ENCODE data around the gene SEMA3D.

DNA sequence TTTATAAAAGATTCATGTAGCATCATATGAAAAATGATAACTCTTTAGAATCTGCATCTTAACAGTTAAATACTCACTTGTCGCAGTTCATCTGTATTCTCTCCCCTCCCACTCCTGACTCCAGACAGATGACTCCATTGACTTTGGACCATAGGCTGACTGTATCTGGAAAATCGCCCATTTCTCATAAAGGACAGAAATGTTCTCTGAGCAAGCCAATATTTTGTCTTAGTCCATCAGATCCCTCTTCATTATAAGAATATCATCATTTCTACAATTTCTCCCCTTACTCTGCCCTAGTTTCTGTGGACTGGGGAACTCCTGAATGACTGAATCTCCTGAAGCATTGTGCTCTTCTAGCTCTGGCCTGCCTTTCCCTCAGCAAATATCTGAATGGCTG lies 125.4 kb downstream of the SEMA3D start:
- no peak for TF ChIP-seq EZH2phosphoT487 (IDR thresholded peaks at IDR 0.05; ENCODE audit: unreplicated experiment)
- TF ChIP-seq POLR2AphosphoS5 (IDR thresholded peaks at IDR 0.05; ENCODE audit: low read depth), result no peak
- TF ChIP-seq, protein P1, sequence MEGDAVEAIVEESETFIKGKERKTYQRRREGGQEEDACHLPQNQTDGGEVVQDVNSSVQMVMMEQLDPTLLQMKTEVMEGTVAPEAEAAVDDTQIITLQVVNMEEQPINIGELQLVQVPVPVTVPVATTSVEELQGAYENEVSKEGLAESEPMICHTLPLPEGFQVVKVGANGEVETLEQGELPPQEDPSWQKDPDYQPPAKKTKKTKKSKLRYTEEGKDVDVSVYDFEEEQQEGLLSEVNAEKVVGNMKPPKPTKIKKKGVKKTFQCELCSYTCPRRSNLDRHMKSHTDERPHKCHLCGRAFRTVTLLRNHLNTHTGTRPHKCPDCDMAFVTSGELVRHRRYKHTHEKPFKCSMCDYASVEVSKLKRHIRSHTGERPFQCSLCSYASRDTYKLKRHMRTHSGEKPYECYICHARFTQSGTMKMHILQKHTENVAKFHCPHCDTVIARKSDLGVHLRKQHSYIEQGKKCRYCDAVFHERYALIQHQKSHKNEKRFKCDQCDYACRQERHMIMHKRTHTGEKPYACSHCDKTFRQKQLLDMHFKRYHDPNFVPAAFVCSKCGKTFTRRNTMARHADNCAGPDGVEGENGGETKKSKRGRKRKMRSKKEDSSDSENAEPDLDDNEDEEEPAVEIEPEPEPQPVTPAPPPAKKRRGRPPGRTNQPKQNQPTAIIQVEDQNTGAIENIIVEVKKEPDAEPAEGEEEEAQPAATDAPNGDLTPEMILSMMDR (conservative IDR thresholded peaks at IDR 0.05; ENCODE audit: low read depth in 2 of 2), result no peak
- TF ChIP-seq NANOG (IDR thresholded peaks at IDR 0.05; ENCODE audit: borderline replicate concordance), result no peak
- no peak for TF ChIP-seq CREB1 (CRISPR knock-in tag; IDR thresholded peaks at IDR 0.05; ENCODE audit: low read depth)
- TF ChIP-seq EZH2 (IDR thresholded peaks at IDR 0.05; ENCODE audit: low read depth, unreplicated experiment), result no peak
- no peak for TF ChIP-seq JUNB (IDR thresholded peaks at IDR 0.05; ENCODE audit: unreplicated experiment)
- TF ChIP-seq, protein P2, sequence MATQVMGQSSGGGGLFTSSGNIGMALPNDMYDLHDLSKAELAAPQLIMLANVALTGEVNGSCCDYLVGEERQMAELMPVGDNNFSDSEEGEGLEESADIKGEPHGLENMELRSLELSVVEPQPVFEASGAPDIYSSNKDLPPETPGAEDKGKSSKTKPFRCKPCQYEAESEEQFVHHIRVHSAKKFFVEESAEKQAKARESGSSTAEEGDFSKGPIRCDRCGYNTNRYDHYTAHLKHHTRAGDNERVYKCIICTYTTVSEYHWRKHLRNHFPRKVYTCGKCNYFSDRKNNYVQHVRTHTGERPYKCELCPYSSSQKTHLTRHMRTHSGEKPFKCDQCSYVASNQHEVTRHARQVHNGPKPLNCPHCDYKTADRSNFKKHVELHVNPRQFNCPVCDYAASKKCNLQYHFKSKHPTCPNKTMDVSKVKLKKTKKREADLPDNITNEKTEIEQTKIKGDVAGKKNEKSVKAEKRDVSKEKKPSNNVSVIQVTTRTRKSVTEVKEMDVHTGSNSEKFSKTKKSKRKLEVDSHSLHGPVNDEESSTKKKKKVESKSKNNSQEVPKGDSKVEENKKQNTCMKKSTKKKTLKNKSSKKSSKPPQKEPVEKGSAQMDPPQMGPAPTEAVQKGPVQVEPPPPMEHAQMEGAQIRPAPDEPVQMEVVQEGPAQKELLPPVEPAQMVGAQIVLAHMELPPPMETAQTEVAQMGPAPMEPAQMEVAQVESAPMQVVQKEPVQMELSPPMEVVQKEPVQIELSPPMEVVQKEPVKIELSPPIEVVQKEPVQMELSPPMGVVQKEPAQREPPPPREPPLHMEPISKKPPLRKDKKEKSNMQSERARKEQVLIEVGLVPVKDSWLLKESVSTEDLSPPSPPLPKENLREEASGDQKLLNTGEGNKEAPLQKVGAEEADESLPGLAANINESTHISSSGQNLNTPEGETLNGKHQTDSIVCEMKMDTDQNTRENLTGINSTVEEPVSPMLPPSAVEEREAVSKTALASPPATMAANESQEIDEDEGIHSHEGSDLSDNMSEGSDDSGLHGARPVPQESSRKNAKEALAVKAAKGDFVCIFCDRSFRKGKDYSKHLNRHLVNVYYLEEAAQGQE (IDR thresholded peaks at IDR 0.05; ENCODE audit: unreplicated experiment), result no peak
- no peak for TF ChIP-seq STAT1 (IDR thresholded peaks at IDR 0.05; ENCODE audit: unreplicated experiment)
- TF ChIP-seq, protein P3, sequence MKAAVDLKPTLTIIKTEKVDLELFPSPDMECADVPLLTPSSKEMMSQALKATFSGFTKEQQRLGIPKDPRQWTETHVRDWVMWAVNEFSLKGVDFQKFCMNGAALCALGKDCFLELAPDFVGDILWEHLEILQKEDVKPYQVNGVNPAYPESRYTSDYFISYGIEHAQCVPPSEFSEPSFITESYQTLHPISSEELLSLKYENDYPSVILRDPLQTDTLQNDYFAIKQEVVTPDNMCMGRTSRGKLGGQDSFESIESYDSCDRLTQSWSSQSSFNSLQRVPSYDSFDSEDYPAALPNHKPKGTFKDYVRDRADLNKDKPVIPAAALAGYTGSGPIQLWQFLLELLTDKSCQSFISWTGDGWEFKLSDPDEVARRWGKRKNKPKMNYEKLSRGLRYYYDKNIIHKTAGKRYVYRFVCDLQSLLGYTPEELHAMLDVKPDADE (IDR thresholded peaks at IDR 0.05), result no peak
- no peak for TF ChIP-seq ZNF114 (CRISPR knock-in tag; IDR thresholded peaks at IDR 0.05)
- TF ChIP-seq, protein P4, sequence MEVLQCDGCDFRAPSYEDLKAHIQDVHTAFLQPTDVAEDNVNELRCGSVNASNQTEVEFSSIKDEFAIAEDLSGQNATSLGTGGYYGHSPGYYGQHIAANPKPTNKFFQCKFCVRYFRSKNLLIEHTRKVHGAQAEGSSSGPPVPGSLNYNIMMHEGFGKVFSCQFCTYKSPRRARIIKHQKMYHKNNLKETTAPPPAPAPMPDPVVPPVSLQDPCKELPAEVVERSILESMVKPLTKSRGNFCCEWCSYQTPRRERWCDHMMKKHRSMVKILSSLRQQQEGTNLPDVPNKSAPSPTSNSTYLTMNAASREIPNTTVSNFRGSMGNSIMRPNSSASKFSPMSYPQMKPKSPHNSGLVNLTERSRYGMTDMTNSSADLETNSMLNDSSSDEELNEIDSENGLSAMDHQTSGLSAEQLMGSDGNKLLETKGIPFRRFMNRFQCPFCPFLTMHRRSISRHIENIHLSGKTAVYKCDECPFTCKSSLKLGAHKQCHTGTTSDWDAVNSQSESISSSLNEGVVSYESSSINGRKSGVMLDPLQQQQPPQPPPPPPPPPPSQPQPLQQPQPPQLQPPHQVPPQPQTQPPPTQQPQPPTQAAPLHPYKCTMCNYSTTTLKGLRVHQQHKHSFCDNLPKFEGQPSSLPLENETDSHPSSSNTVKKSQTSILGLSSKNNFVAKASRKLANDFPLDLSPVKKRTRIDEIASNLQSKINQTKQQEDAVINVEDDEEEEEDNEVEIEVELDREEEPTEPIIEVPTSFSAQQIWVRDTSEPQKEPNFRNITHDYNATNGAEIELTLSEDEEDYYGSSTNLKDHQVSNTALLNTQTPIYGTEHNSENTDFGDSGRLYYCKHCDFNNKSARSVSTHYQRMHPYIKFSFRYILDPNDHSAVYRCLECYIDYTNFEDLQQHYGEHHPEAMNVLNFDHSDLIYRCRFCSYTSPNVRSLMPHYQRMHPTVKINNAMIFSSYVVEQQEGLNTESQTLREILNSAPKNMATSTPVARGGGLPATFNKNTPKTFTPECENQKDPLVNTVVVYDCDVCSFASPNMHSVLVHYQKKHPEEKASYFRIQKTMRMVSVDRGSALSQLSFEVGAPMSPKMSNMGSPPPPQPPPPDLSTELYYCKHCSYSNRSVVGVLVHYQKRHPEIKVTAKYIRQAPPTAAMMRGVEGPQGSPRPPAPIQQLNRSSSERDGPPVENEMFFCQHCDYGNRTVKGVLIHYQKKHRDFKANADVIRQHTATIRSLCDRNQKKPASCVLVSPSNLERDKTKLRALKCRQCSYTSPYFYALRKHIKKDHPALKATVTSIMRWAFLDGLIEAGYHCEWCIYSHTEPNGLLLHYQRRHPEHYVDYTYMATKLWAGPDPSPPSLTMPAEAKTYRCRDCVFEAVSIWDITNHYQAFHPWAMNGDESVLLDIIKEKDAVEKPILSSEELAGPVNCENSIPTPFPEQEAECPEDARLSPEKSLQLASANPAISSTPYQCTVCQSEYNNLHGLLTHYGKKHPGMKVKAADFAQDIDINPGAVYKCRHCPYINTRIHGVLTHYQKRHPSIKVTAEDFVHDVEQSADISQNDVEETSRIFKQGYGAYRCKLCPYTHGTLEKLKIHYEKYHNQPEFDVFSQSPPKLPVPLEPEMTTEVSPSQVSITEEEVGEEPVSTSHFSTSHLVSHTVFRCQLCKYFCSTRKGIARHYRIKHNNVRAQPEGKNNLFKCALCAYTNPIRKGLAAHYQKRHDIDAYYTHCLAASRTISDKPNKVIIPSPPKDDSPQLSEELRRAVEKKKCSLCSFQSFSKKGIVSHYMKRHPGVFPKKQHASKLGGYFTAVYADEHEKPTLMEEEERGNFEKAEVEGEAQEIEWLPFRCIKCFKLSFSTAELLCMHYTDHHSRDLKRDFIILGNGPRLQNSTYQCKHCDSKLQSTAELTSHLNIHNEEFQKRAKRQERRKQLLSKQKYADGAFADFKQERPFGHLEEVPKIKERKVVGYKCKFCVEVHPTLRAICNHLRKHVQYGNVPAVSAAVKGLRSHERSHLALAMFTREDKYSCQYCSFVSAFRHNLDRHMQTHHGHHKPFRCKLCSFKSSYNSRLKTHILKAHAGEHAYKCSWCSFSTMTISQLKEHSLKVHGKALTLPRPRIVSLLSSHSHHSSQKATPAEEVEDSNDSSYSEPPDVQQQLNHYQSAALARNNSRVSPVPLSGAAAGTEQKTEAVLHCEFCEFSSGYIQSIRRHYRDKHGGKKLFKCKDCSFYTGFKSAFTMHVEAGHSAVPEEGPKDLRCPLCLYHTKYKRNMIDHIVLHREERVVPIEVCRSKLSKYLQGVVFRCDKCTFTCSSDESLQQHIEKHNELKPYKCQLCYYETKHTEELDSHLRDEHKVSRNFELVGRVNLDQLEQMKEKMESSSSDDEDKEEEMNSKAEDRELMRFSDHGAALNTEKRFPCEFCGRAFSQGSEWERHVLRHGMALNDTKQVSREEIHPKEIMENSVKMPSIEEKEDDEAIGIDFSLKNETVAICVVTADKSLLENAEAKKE (CRISPR knock-in tag; IDR thresholded peaks at IDR 0.05), result no peak
- TF ChIP-seq ZNF331 (CRISPR knock-in tag; IDR thresholded peaks at IDR 0.05; ENCODE audit: low read depth), result no peak

Data from GM23338 (cell line).